Measurements from ENCODE around the gene PAPPA2.
"Not testable (repeated sequence)": the region's sequence is repeated elsewhere in the genome, so short reads cannot be mapped to it uniquely, and the experiment has no call there.

Gene PAPPA2, protein sequence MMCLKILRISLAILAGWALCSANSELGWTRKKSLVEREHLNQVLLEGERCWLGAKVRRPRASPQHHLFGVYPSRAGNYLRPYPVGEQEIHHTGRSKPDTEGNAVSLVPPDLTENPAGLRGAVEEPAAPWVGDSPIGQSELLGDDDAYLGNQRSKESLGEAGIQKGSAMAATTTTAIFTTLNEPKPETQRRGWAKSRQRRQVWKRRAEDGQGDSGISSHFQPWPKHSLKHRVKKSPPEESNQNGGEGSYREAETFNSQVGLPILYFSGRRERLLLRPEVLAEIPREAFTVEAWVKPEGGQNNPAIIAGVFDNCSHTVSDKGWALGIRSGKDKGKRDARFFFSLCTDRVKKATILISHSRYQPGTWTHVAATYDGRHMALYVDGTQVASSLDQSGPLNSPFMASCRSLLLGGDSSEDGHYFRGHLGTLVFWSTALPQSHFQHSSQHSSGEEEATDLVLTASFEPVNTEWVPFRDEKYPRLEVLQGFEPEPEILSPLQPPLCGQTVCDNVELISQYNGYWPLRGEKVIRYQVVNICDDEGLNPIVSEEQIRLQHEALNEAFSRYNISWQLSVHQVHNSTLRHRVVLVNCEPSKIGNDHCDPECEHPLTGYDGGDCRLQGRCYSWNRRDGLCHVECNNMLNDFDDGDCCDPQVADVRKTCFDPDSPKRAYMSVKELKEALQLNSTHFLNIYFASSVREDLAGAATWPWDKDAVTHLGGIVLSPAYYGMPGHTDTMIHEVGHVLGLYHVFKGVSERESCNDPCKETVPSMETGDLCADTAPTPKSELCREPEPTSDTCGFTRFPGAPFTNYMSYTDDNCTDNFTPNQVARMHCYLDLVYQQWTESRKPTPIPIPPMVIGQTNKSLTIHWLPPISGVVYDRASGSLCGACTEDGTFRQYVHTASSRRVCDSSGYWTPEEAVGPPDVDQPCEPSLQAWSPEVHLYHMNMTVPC (N-terminal part only)

DNA sequence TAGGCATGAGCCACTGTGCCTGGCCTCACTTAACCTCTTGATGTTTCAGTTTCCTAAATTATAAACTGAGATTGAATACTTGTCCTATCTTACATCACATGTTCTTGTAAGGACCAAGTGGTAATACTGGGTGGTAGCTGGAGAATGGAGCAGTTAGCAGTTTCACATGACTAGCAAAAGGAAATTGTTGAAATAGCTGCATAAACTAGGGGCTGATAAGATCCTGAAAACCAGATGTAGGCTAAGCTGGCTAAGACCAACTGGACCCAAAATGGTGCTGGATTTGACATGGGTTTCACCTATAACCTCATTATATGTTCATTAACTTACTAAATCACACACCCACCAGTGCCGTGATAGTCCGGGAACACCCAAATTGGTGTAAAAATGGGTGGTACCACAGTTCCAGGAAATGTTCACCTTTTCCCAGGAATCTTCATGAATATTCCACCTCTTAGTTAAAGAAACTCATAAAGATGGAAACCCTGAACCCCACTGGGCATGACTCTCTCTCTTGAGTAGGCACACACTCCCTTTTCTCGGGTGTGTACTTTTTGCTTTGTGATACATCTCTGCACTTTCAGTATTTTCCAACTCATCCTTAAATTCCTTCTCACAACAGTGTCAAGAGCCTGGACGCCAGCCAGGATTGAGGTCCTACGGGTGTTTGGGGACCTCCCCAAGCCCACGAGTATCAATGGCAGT is at the start of gene PAPPA2:
PAPPA2 (plus strand) TSS at position 502 of the 705 bp plus-strand sequence. CDS start 93,148 bp downstream, outside the sequence.
- in situ Hi-C loops (cut with MboI; ENCODE audit: low sequenced_read_pairs): no loop called here

DNA sequence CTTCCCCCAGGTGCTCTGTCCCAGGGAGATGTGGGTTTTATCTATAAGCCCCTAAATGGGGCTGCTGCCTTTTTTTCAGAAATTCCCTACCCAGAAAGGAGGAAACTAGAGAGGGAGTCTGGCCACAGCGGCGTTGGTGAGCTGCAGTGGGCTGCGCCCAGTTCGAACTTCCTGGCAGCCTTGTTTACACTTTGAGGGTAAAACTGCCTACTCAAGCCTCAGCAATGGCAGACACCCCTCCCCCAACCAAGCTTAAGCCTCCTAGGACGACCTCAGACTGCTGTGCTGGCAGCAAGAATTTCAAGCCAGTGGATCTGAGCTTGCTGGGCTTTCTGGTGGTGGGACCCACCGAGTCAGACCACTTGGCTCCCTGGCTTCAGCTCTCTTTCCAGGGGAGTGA is 46.2 kb upstream of the PAPPA2 start:
- in situ Hi-C loops (cut with MboI; ENCODE audit: low sequenced_read_pairs): no loop called here

DNA sequence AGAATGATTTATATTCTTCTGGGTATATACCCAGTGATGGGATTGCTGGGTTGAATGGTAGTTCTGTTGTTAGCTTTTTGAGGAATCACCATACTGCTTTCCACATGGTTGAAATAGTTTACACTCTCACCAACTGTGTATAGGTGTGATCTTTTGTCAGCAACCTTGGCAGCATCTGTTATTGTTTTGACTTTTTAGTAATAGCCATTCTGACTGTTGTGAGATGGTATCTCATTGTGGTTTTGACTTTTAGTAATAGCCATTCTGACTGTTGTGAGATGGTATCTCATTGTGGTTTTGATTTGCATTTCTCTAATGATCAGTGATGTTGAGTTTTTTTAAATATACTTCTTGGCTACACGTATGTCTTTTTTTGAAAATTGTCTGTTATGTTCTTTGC is 43.4 kb upstream of the PAPPA2 start:
- in situ Hi-C loops (cut with MboI; ENCODE audit: low sequenced_read_pairs): not testable (repeated sequence)

DNA sequence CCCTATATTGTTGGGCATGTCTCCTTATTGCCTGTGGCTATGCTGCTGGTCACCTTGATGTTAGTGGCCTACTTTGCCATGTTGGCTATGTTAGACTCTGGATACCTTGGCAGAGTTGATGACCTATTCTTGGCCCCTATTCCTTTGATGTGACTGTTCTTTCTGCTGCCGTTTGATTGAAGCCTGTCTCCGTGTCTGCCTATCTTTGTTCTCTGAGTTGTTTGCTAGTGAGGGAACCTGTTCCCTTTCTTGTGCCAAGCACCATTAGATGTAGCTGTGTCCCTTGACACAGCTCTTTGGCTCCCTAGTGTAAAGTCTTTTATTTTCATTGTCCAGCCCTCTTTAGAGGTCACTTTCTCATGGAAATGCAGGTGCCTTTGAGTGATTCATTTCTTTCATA is 28.7 kb upstream of the PAPPA2 start:
- in situ Hi-C loops (cut with MboI; ENCODE audit: low sequenced_read_pairs): no loop called here

DNA sequence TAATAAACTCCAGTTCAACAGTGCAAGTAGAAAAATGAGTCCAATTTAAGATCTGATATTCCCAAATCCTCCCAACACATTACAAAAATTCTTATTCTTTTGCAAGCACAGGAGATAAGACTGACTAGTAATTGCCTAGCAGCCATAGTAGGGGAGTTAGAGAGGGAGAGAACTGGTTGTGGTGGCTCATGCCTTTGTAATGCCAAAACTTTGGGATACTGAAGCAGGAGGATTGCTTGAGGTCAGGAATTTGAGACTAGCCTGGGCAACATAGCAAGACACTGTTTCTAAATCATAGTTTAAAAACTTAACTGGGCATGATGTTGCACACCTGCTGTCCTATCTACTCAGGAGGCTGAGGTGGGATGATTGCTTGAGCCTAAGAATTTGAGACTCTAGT is 26.7 kb upstream of the PAPPA2 start:
- in situ Hi-C loops (cut with MboI; ENCODE audit: low sequenced_read_pairs): no loop called here

DNA sequence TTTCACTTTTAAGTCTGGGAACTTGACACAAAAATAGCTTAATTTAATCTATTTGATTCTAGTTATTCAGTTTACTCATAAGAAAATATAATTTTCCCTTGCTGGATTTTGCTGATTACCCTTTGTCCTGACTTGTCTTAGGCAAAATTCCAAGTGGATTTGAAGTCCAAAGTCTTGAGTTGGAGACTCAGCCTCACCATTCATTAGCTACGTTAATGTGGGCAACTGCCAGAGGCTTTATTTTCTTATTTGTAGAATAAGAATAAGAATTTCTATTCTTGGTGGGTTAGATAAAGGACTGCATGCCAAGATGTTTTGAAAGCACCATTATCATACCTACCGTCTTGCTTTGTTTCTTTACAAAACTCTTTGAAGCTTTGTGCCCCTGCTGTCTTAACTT is 22.8 kb upstream of the PAPPA2 start:
- in situ Hi-C loops (cut with MboI; ENCODE audit: low sequenced_read_pairs): no loop called here

DNA sequence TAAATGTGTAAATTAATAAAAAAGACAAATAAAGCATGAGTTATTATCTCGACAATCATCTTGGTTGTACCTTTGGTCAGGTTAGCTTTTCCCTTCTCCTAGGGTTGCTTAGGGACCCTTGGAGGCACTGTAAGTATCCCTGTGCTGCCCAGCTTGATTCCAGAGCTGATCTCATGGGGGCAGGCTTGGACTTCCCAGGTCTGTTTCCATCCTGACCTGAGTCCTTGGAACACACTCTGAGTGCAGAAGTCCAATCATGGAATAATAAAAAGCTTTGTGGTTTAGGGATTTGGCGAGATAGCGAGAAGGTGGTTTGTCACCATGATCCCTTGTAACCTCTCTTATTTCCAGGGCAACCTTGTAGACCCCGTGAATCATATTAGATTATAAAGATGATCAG is 18.7 kb upstream of the PAPPA2 start:
- in situ Hi-C loops (cut with MboI; ENCODE audit: low sequenced_read_pairs): no loop called here

DNA sequence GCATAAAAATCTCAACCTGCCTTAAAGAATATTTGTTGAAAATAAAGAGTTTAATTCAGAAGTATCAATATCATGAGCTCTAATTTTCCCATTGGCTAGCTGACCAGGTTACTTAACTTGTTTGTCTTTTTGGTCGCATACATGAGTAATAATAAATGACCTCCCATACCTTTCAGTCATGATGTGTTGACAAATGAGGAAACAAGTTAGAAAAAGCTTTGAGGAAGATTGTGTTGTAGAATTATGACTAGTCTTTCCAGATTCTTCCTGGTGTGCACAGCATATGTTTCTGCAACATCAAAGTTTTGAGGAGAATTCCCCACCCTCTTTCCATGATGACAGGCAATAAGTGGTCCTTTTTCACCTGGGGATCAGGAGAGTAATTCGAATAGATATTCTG is 17.6 kb upstream of the PAPPA2 start:
- in situ Hi-C loops (cut with MboI; ENCODE audit: low sequenced_read_pairs): no loop called here

DNA sequence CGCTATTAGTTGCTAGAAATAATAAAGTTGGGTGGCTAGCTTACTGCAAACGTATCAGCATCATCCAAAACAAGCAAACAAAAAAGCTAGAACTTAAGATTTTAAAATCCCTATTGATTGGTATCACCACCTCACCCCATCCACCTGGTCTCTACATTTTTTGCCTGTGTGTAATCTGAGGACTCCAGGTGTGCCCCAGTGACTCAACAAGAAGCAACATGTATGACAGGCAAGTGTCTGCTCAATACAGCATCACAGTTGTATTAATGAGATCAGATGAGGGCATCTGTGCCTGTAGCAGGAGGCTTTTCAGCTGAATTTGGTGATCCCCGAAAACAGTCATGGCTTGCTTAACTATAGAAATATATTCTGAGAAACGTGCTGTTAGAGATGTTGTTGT is 14.6 kb upstream of the PAPPA2 start:
- in situ Hi-C loops (cut with MboI; ENCODE audit: low sequenced_read_pairs): no loop called here

DNA sequence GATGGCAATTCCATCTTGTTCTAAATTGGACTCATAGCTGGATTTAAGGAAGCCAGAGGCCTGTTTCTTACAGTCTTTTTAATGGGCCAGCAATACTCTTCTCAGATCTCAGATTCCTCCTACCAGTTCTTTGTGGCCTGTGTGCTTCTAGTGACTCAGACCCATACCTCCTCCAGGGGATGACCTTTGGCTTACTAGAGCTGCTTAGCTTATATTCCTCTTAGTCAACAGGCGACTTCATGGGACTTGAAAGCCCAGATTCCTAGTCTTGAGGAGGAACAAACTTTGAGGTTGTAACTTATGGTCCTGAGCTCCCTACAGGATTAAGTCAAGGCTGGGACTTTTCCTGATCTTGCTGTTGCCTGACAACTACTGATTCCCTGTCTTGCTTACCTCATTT is 12.4 kb upstream of the PAPPA2 start:
- in situ Hi-C loops (cut with MboI; ENCODE audit: low sequenced_read_pairs): no loop called here

DNA sequence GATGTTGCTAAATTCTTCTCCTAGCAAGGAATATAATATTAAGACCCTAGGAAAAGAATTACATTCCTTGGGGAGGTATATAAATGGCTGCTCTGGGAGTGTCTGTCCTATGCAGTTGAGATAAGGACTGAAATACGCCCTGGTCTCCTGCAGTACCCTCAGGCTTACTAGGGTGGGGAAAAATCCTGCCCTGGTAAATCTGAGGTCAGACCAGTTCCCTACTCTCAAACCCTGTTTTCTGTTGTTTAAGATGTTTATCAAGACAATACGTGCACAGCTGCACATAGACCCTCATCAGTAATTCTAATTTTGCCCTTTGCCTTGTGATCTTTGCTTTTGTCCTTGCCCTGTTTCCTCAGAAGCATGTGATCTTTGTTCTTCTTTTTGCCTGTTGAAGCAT is 11.2 kb upstream of the PAPPA2 start:
- in situ Hi-C loops (cut with MboI; ENCODE audit: low sequenced_read_pairs): not testable (repeated sequence)

DNA sequence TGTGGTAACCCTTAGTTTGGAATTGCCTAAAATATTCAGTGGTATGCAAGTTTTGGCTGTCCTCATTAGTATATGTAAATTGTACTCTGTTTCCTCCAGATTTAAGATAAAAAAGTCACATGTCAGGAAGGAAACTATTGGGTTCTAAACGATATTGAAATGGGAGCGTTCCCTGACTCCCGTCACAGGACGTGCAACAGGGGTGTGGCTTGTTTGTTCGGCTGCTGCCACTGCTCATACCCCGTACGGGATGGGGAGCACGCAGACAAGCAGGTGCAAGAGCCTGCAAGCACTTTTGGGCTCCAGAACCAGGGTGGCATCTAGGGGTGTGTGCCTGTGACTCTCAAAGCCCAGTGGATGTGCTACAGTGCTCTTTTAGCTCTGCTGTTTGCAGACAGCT is 6.2 kb upstream of the PAPPA2 start:
- in situ Hi-C loops (cut with MboI; ENCODE audit: low sequenced_read_pairs): no loop called here

DNA sequence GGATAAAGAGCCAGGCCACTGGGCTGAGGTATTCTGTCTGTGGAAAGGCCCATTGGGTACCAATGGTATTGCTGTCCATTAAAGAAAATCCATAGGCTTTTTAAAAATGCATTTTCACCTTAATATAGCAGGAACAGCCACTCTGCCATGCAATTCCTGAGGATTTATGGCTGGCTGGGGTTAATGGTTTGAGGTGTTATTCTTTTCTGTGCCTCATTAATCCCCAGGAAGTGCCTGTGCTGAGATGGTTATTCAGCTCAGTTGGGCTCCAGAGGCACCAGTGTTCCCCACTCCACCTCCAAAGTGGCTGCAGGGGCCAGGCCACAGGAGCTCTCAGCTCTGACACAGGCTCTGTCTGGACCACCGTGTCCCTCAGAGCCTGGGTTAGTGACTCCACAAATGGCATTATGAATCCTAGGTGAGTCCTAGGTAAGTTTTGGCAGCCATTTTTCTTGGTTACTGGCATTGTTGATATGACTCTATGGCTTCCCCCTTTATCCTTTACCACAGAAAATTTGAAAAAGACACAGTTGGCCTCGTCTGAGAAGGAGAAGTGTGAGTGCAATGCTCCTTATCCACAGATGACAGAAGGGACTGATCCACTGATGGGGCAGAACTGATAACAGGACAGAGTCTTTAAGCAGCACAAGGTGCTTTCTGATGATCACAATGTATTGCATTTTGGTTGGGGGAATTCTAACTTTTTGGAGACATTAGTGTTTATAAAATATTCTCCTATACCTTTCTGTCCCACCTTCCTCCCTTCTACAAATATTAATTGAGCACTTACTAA is 2.2 kb upstream of the PAPPA2 start:
- in situ Hi-C loops (cut with MboI; ENCODE audit: low sequenced_read_pairs): no loop called here

DNA sequence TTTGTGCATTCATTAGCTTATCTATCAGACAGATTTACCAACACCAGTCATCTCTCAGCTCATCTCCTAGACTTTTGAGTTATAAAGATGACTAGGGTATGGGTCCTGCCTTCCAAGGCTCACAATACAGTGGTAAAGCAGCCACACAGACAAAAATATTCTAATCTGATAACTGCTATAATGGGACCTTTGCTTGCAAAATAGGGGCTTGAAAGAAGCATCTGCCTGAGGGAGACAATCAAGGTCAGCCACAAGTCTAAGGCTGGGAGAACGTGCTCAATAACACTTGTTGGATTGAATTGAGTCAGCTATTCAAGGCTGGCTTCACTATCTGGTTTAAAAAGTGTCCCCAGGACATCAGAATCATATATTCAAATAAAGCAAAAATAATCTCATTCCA is 1.4 kb upstream of the PAPPA2 start:
- in situ Hi-C loops (cut with MboI; ENCODE audit: low sequenced_read_pairs): no loop called here

DNA sequence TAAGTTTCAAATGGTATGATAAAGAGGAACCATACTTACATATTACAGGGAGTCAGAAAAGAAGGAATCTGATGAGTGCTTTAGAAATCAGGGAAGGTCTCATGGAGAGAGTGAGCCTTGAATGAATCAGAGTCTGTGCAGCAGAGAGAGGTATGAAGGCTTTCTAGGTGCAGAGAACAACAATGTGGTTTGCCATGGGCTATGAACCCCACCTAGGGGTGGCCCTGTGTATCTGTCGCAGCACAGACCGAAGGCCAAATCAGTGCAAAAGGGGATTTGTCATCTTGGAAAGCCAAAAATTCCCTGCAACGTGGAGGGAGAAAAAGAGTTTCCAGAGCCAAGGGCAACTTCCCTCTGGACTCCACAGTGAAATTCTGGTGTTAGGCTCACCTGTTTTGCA is 3.5 kb downstream of the PAPPA2 start:
- in situ Hi-C loops (cut with MboI; ENCODE audit: low sequenced_read_pairs): no loop called here

DNA sequence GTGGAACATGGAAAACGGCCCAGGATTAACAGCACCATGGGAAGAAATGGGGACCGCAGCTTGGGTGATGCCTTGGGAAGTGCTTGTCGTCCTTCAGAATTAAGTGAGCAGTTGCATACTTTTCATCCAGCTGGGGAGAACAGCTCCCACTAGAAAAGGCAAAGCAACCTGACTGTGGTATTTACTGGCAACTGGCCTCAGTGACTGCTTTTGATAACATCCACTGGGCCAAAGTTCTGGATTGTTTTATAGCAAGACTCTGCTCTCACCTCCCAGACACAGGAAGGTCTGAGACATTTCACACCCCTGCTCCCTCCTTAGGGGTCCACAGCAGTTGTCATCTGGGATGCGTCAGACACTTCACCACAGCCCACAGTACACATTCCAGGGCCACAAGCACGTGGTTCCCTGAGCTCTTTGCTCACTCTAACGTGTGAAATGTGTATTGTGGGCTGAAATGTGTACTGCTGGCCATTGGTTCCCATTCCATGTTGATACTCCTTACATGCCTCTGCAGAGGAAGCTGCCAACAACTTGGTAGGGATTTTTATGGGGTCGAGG is 6.6 kb downstream of the PAPPA2 start:
- in situ Hi-C loops (cut with MboI; ENCODE audit: low sequenced_read_pairs): no loop called here

DNA sequence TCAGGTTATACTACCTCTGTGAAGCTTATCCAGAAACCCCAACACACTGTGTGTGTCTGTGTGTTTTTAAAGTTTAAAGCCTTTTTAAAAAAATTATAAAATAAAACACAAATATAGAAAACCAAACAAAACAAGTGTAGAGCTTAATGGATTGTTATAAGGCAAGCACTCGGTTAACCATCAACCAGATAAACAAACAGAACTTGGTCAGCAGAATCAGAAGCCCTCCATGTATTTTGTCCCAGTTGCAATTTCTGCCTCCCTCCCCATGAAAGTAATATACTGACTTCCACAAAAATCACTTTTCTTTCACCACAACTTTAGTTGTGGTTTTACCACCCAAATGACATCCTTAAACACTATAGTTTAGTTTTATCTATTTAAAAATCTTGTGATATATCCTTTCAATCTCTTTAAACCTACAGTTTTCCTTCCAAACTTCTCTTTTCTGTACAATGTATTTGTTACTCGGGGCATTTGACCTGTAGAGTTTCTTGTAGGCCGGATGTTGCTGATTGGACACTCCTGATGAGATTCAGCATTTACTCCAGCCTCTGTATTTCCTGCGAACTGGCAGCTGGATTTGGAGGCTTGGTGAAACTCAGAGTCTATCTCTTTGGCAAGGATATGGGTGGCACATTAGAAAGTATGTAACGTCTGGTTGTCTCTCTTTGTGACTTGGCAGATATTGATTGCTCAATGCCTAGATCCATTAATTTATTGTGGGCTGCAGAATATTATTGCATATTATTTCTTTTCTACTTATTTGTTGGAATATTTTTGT is 8.6 kb downstream of the PAPPA2 start:
- in situ Hi-C loops (cut with MboI; ENCODE audit: low sequenced_read_pairs): no loop called here

DNA sequence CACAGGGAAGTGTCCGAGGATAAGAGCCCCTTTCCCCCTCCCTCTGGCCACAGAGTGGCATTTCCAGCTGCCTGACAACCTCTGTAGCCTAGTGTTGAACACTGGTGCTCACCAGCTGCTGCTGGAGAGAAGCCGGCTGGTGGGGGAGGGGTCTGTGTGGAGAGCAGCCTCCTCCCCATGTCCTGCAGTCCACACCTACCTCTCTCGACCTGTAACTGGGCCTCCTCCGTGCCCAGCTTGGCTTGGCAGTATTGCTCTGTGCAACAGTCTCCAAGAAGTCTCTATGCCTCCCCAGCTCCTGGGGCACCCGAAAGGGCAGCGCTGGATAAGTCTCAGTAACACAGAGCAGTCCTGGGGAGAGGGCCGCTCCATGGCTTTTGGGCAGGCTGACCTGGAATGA is 17.0 kb downstream of the PAPPA2 start:
- in situ Hi-C loops (cut with MboI; ENCODE audit: low sequenced_read_pairs): no loop called here

DNA sequence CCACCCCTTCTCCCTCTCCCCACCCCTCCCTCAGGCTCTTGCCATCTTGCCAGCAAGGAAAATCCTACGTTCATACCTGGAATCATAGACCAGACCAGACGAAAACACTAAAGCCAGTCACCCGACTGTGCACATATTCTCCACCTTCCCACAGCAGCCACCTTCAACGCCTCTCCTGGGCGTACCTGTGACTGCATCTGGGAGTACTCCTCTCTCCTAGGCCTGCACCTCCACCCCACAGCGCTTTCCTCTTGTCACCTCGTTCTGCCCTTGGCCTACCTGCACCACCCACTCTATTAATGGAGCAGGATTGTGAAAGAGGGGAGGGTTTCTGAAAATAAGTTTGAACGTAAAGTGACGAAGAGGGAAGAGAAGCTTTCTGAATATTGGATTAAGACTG is 17.8 kb downstream of the PAPPA2 start:
- in situ Hi-C loops (cut with MboI; ENCODE audit: low sequenced_read_pairs): no loop called here
